ENCODE results near the gene EHMT2. TPM values are rescaled to one million over a fixed set of nuclear protein-coding genes. Genes with fewer than 3 reads are reported as not detected.
"Not testable (repeated sequence)": the region's sequence is repeated elsewhere in the genome, so short reads cannot be mapped to it uniquely, and the experiment has no call there.

The EHMT2 gene
- total RNA-seq, 1 experiment from 2014 or later, result 117 TPM

- ChIA-PET POLR2A (ENCODE audit: low non-redundant PET) (no interaction called here), CTCF (no interaction called here)
- Histone ChIP-seq H3K9me3 (ENCODE audit: low read depth, low read length, poor library complexity, severe bottlenecking) (no peaks in the 10 kb centered on the region), H3K27ac (ENCODE audit: low read depth, low read length, poor library complexity, severe bottlenecking) (no peak overlapping the region), H3K36me3 (ENCODE audit: insufficient read depth, low read length, poor library complexity, severe bottlenecking) (no peaks in the 10 kb centered on the region), H3K27me3 (replicated peaks; ENCODE audit: insufficient read depth, low read depth, low read length, poor library complexity) (no peaks in the 10 kb centered on the region), H3K4me1 (ENCODE audit: insufficient read depth, low read length, poor library complexity, severe bottlenecking) (no peaks in the 10 kb centered on the region), H3K4me3 (ENCODE audit: low read depth, low read length, poor library complexity, severe bottlenecking) (no peak overlapping the region)
- no peak for TF ChIP-seq EZH2 (IDR thresholded peaks at IDR 0.05; ENCODE audit: borderline replicate concordance, low read depth, low read length, poor library complexity, severe bottlenecking)
- no peak for DNase-seq (ENCODE audit: low spot score)
- BruUV-seq (replicated peaks), result no TSS peak
- intact Hi-C loops (cut with micrococcal nuclease; ENCODE audit: unreplicated experiment), result no loop called here
Observed at GRCh38 chr6:31933537-31933936, 36.0 kb upstream of the EHMT2 start.

GRCh38 chr6:31932137-31932536 is 34.6 kb upstream of the EHMT2 start:
- H3K36me3 ChIP-seq (ENCODE audit: insufficient read depth, low read length, poor library complexity, severe bottlenecking); H3K9me3 ChIP-seq (ENCODE audit: low read depth, low read length, poor library complexity, severe bottlenecking); CTCF ChIA-PET; POLR2A ChIA-PET (ENCODE audit: low non-redundant PET); H3K27ac ChIP-seq (ENCODE audit: low read depth, low read length, poor library complexity, severe bottlenecking); H3K27me3 ChIP-seq (replicated peaks; ENCODE audit: insufficient read depth, low read depth, low read length, poor library complexity); intact Hi-C loops (cut with micrococcal nuclease; ENCODE audit: unreplicated experiment); DNase-seq (ENCODE audit: low spot score); H3K4me3 ChIP-seq (ENCODE audit: low read depth, low read length, poor library complexity, severe bottlenecking); BruUV-seq (replicated peaks); H3K4me1 ChIP-seq (ENCODE audit: insufficient read depth, low read length, poor library complexity, severe bottlenecking): not testable (repeated sequence)

- intact Hi-C loops (cut with micrococcal nuclease; ENCODE audit: unreplicated experiment), result no loop called here
- ChIA-PET POLR2A (ENCODE audit: low non-redundant PET) (no interaction called here), CTCF (no interaction called here)
- DNase-seq (ENCODE audit: low spot score), result no peak
- no TSS peak for BruUV-seq (replicated peaks)
- H3K4me1 ChIP-seq (ENCODE audit: insufficient read depth, low read length, poor library complexity, severe bottlenecking), result no peaks in the 10 kb centered on the region
- no peak overlapping the region for H3K4me3 ChIP-seq (ENCODE audit: low read depth, low read length, poor library complexity, severe bottlenecking)
- no peak overlapping the region for H3K27ac ChIP-seq (ENCODE audit: low read depth, low read length, poor library complexity, severe bottlenecking)
- TF ChIP-seq CTCF (conservative IDR thresholded peaks at IDR 0.05; ENCODE audit: low read depth, low read length) (no peak), EZH2 (IDR thresholded peaks at IDR 0.05; ENCODE audit: borderline replicate concordance, low read depth, low read length, poor library complexity, severe bottlenecking) (no peak)
- H3K9me3 ChIP-seq (ENCODE audit: low read depth, low read length, poor library complexity, severe bottlenecking), result no peaks in the 10 kb centered on the region
- H3K27me3 ChIP-seq (replicated peaks; ENCODE audit: insufficient read depth, low read depth, low read length, poor library complexity), result no peaks in the 10 kb centered on the region
- no peaks in the 10 kb centered on the region for H3K36me3 ChIP-seq (ENCODE audit: insufficient read depth, low read length, poor library complexity, severe bottlenecking)
Observed at GRCh38 chr6:31930962-31931361, 33.5 kb upstream of the EHMT2 start.

- CTCF ChIA-PET, result interaction anchor here (0.5 kb wide), 1 partner anchor 47 kb away, joined by 4 read pairs; no protein-coding TSS in a partner anchor
- BruUV-seq (replicated peaks), result no TSS peak
Observed at GRCh38 chr6:31928672-31928939, 31.1 kb upstream of the EHMT2 start.

More at GRCh38 chr6:31928672-31928939, 31.1 kb upstream of the EHMT2 start:
- no peak for TF ChIP-seq CTCF (conservative IDR thresholded peaks at IDR 0.05; ENCODE audit: low read depth, low read length)
- no peak for TF ChIP-seq EZH2 (IDR thresholded peaks at IDR 0.05; ENCODE audit: borderline replicate concordance, low read depth, low read length, poor library complexity, severe bottlenecking)
- no peak overlapping the region for H3K4me3 ChIP-seq (ENCODE audit: low read depth, low read length, poor library complexity, severe bottlenecking)
- H3K9me3 ChIP-seq (ENCODE audit: low read depth, low read length, poor library complexity, severe bottlenecking), result no peaks in the 10 kb centered on the region
- H3K36me3 ChIP-seq (ENCODE audit: insufficient read depth, low read length, poor library complexity, severe bottlenecking), result no peaks in the 10 kb centered on the region
- no peaks in the 10 kb centered on the region for H3K4me1 ChIP-seq (ENCODE audit: insufficient read depth, low read length, poor library complexity, severe bottlenecking)
- intact Hi-C loops (cut with micrococcal nuclease; ENCODE audit: unreplicated experiment), result no loop called here
- no peak overlapping the region for H3K27ac ChIP-seq (ENCODE audit: low read depth, low read length, poor library complexity, severe bottlenecking)
- DNase-seq (ENCODE audit: low spot score), result no peak
- no peaks in the 10 kb centered on the region for H3K27me3 ChIP-seq (replicated peaks; ENCODE audit: insufficient read depth, low read depth, low read length, poor library complexity)
- POLR2A ChIA-PET (ENCODE audit: low non-redundant PET), result interaction anchor here (0.5 kb wide), 1 partner anchor 1964 kb away, joined by 3 read pairs; no protein-coding TSS in a partner anchor

Data from A673 (cell line).